H9 (cell line): ENCODE measurements around the gene CDH4. TPM values are rescaled to one million over a fixed set of nuclear protein-coding genes. Genes with fewer than 3 reads are reported as not detected.

ENCODE experiments used
- DNase-seq: peaks from one replicate; pipeline ENCODE4 v3.0.0-alpha.2; 2017
- H2AFZ ChIP-seq: one replicate; pipeline ENCODE4 v1.6.1; 2013; ENCODE audit warnings: mild to moderate bottlenecking, low read length, control low read depth, moderate library complexity
- H2AK5ac ChIP-seq: 2 replicates; pipeline ENCODE4 v1.6.1; 2013; ENCODE audit warnings: low read length, control low read depth, mixed read lengths; ENCODE audit not compliant: insufficient read length
- H2BK120ac ChIP-seq: one replicate; pipeline ENCODE4 v1.6.1; 2013; ENCODE audit warnings: low read depth, mild to moderate bottlenecking, low read length, control low read depth, inconsistent platforms; ENCODE audit not compliant: poor library complexity, severe bottlenecking
- H2BK12ac ChIP-seq: 2 replicates; pipeline ENCODE4 v1.6.1; 2013; ENCODE audit warnings: low read length, control low read depth, mixed read lengths, low read depth; ENCODE audit not compliant: insufficient read length
- H2BK15ac ChIP-seq: 2 replicates; pipeline ENCODE4 v1.6.1; 2013; ENCODE audit warnings: low read depth, low read length, control low read depth
- H2BK20ac ChIP-seq: one replicate; pipeline ENCODE4 v1.6.1; 2013; ENCODE audit warnings: low read depth, mild to moderate bottlenecking, low read length, control low read depth, inconsistent platforms; ENCODE audit not compliant: poor library complexity, severe bottlenecking
- H2BK5ac ChIP-seq: 2 replicates; pipeline ENCODE4 v1.6.1; 2013; ENCODE audit warnings: low read length, control low read depth, mixed read lengths; ENCODE audit not compliant: insufficient read length
- H3K14ac ChIP-seq: 2 replicates; pipeline ENCODE4 v1.6.1; 2013; ENCODE audit warnings: low read length, control low read depth; ENCODE audit not compliant: insufficient read depth
- H3K18ac ChIP-seq: 2 replicates; pipeline ENCODE4 v1.6.1; 2013; ENCODE audit warnings: low read depth, mild to moderate bottlenecking, mixed read lengths, low read length, control low read depth; ENCODE audit not compliant: insufficient read length
- H3K23ac ChIP-seq: 2 replicates; pipeline ENCODE4 v1.6.1; 2013; ENCODE audit warnings: low read length, control low read depth, mixed read lengths, low read depth; ENCODE audit not compliant: insufficient read length
- H3K23me2 ChIP-seq: 2 replicates; pipeline ENCODE4 v1.6.1; 2013; ENCODE audit warnings: low read depth, mild to moderate bottlenecking, mixed read lengths, low read length, control low read depth; ENCODE audit not compliant: insufficient read length, poor library complexity, severe bottlenecking
- H3K27ac ChIP-seq: 2 replicates; pipeline ENCODE4 v1.5.1; 2013; ENCODE audit warnings: low read length, control low read depth, mixed read lengths, low read depth; ENCODE audit not compliant: insufficient read length
- H3K27me3 ChIP-seq: 2 replicates; pipeline ENCODE4 v1.6.1; 2013; ENCODE audit warnings: low read length, control low read depth, inconsistent platforms; ENCODE audit not compliant: insufficient read depth
- H3K4ac ChIP-seq: 2 replicates; pipeline ENCODE4 v1.6.1; 2013; ENCODE audit warnings: low read depth, mild to moderate bottlenecking, control low read depth, inconsistent platforms, low read length, moderate library complexity
- H3K4me1 ChIP-seq: 2 replicates; pipeline ENCODE4 v1.6.1; 2013; ENCODE audit warnings: low read length, control low read depth, inconsistent platforms; ENCODE audit not compliant: insufficient read depth
- H3K4me2 ChIP-seq: 2 replicates; pipeline ENCODE4 v1.6.1; 2013; ENCODE audit warnings: low read length, control low read depth, mixed read lengths; ENCODE audit not compliant: insufficient read length, insufficient read depth
- H3K56ac ChIP-seq: 2 replicates; pipeline ENCODE4 v1.6.1; 2013; ENCODE audit warnings: low read depth, mild to moderate bottlenecking, mixed read lengths, low read length, control low read depth; ENCODE audit not compliant: insufficient read length
- H3K79me1 ChIP-seq: 2 replicates; pipeline ENCODE4 v1.6.1; 2013; ENCODE audit warnings: low read depth, mild to moderate bottlenecking, moderate library complexity, low read length, control low read depth, inconsistent platforms; ENCODE audit not compliant: insufficient read depth, poor library complexity, severe bottlenecking
- H3K79me2 ChIP-seq: 2 replicates; pipeline ENCODE4 v1.6.1; 2013; ENCODE audit warnings: low read length, control low read depth, inconsistent platforms; ENCODE audit not compliant: insufficient read depth
- H3K9ac ChIP-seq: 2 replicates; pipeline ENCODE4 v1.6.1; 2013; ENCODE audit warnings: low read length, control low read depth, mixed read lengths; ENCODE audit not compliant: insufficient read length; ENCODE audit errors: extremely low read depth
- H3K9me3 ChIP-seq: one replicate; pipeline ENCODE4 v1.6.1; 2013; ENCODE audit warnings: low read depth, low read length, inconsistent platforms; ENCODE audit not compliant: control insufficient read depth
- H3T11ph ChIP-seq: one replicate; pipeline ENCODE4 v1.6.1; 2013; ENCODE audit warnings: mild to moderate bottlenecking, low read length, control low read depth, inconsistent platforms
- H4K20me1 ChIP-seq: one replicate; pipeline ENCODE4 v1.6.1; 2013; ENCODE audit not compliant: control insufficient read depth, insufficient read length, insufficient read depth
- H4K5ac ChIP-seq: 2 replicates; pipeline ENCODE4 v1.6.1; 2013; ENCODE audit warnings: low read depth, mild to moderate bottlenecking, mixed read lengths, low read length, control low read depth; ENCODE audit not compliant: insufficient read length
- H4K8ac ChIP-seq: replicated peaks from 2 replicates; pipeline ENCODE4 v1.6.1; 2013; ENCODE audit warnings: low read length, control low read depth, mixed read lengths, low read depth; ENCODE audit not compliant: insufficient read length
- H4K91ac ChIP-seq: 2 replicates; pipeline ENCODE4 v1.6.1; 2013; ENCODE audit warnings: low read depth, mild to moderate bottlenecking, moderate library complexity, mixed read lengths, low read length, control low read depth; ENCODE audit not compliant: insufficient read length
- H3K27ac Mint-ChIP-seq, 3 experiments: 2 replicates in 2 of 3; 3 replicates in 1 of 3; pipeline ENCODE4 v1.8.0; 2020 to 2021; ENCODE audit warnings: mixed read lengths in 3 of 3, mild to moderate bottlenecking in 1 of 3, moderate library complexity in 1 of 3
- H3K27me3 Mint-ChIP-seq: 2 replicates; pipeline ENCODE4 v1.8.0; 2021; ENCODE audit warnings: low read depth, mild to moderate bottlenecking, moderate library complexity, mixed read lengths
- H3K36me3 Mint-ChIP-seq, 3 experiments: 2 replicates in 2 of 3; 3 replicates in 1 of 3; pipeline ENCODE4 v1.8.0; 2020 to 2021; ENCODE audit warnings: low read depth in 3 of 3, mixed read lengths in 3 of 3; ENCODE audit not compliant: insufficient read depth in 1 of 3
- H3K4me1 Mint-ChIP-seq, 2 experiments: 2 replicates each; pipeline ENCODE4 v1.8.0; 2020; ENCODE audit warnings: mixed read lengths in 2 of 2
- H3K4me3 Mint-ChIP-seq, 2 experiments: 2 replicates in 1 of 2; 3 replicates in 1 of 2; pipeline ENCODE4 v1.8.0; 2020 to 2021; ENCODE audit warnings: mild to moderate bottlenecking in 2 of 2, mixed read lengths in 2 of 2, moderate library complexity in 1 of 2
- H3K9me3 Mint-ChIP-seq, 2 experiments: 2 replicates in 1 of 2; 3 replicates in 1 of 2; pipeline ENCODE4 v1.8.0; 2020; ENCODE audit warnings: mild to moderate bottlenecking in 2 of 2, mixed read lengths in 2 of 2, moderate library complexity in 1 of 2
- CTCF ChIP-seq: fragments of 200-600 bp; sonication (generic); conservative IDR thresholded peaks from 3 replicates; pipeline ENCODE4 v1.8.0; 2021; ENCODE audit warnings: antibody characterized with exemption, mild to moderate bottlenecking
- WGBS: extraction: QIAGEN DNeasy Blood & Tissue Kit; methylation state at CpG from one replicate; pipeline ENCODE4 v1.1.7; 2013; ENCODE audit warnings: missing lambda C conversion rate, low lambda C conversion rate, mixed read lengths; ENCODE audit not compliant: insufficient read length; ENCODE audit errors: extremely low coverage; 5-methylcytosine and 5-hydroxymethylcytosine counted together
- total RNA-seq: library from RNA; stranded (reverse); gene quantifications from 2 replicates; pipeline ENCODE4 v1.2.1, GENCODE V29; 2021

Gene CDH4
- total RNA-seq, 1 experiment from 2014 or later = 3.0 TPM

DNA sequence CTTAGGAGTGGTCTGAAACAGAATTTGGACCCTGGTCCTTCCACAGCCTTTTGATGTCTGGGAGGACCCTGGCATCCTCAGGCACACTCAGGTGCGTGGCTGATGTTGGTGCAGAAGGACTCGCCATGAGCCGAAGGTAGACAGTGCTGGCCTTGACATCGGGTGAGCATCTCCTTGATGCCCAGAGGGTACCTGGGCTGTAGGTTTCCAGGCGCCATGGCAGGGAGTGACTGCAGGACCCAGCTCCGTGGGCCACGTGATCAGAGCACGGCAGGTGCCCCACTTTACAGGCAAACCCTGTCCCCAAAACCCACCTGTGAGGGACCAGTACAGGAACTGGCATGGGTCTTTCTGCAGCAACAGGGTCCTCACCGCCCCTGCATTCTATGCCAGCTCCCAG is 319.2 kb downstream of the CDH4 start:
- H3K27me3 ChIP-seq = peaks cover 2% of the 10 kb centered on the region; the same call in 1 of the 2 replicates
- no peak overlapping the region for H3K23ac ChIP-seq
- no peak overlapping the region for H4K91ac ChIP-seq
- no peaks in the 10 kb centered on the region for H3K79me2 ChIP-seq
- H3K4me2 ChIP-seq = no peak overlapping the region
- peaks cover 6% of the 10 kb centered on the region; the same call in 1 of the 2 replicates for H3K4me1 ChIP-seq
- no peak overlapping the region for H2AK5ac ChIP-seq
- no peak overlapping the region for H3K27ac ChIP-seq
- peaks cover 32 to 33% of the 10 kb centered on the region in 2 experiments for H3K4me1 Mint-ChIP-seq
- no peak overlapping the region for H3K27ac Mint-ChIP-seq
- H2BK15ac ChIP-seq = no peak overlapping the region
- H4K20me1 ChIP-seq = no peaks in the 10 kb centered on the region
- H4K8ac ChIP-seq = no peak overlapping the region
- no peak overlapping the region for H3K18ac ChIP-seq
- no peaks in the 10 kb centered on the region for H3K79me1 ChIP-seq
- no peaks in the 10 kb centered on the region for H3K9me3 ChIP-seq
- H2BK120ac ChIP-seq = no peak overlapping the region
- H3K9ac ChIP-seq = no peak overlapping the region
- no peak overlapping the region for H2AFZ ChIP-seq
- WGBS = no CpG with 5 or more reads among the region's 9 CpGs
- no peak for TF ChIP-seq CTCF
- no peak overlapping the region for H4K5ac ChIP-seq
- no peak overlapping the region for H3K56ac ChIP-seq
- no peak overlapping the region for H3K4me3 Mint-ChIP-seq
- peaks cover 0 to under 1% of the 10 kb centered on the region in 2 experiments; a peak in 1 of 5 replicates for H3K9me3 Mint-ChIP-seq
- no peak for DNase-seq
- H3K14ac ChIP-seq = no peak overlapping the region
- H3K4ac ChIP-seq = no peak overlapping the region
- no peak overlapping the region for H3T11ph ChIP-seq
- no peak overlapping the region for H2BK12ac ChIP-seq
- no peaks in the 10 kb centered on the region for H3K23me2 ChIP-seq
- H3K27me3 Mint-ChIP-seq = peaks cover 26% of the 10 kb centered on the region
- H3K36me3 Mint-ChIP-seq = peaks cover 0 to under 1% (median 0%) of the 10 kb centered on the region in 3 experiments; a peak in 3 of 7 replicates
- H2BK5ac ChIP-seq = no peak overlapping the region
- no peak overlapping the region for H2BK20ac ChIP-seq
